Sciatic nerve (tissue), 2 donors: ENCODE results near the gene KRT34. TPM values are rescaled to one million over a fixed set of nuclear protein-coding genes. Genes with fewer than 3 reads are reported as not detected.
"Not testable (repeated sequence)": the region's sequence is repeated elsewhere in the genome, so short reads cannot be mapped to it uniquely, and the experiment has no call there.

Experiments
- ATAC-seq: fragments of 200-7000 bp; cut with Tn5 transposase; one replicate; pipeline ENCODE4 v1.9.1; 2020; ENCODE audit warnings: mild to moderate bottlenecking, moderate library complexity
- DNase-seq: peaks from one replicate; pipeline ENCODE4 v3.0.0-alpha.2; 2020; ENCODE audit warnings: low spot score
- intact Hi-C: fragments of 100-400 bp; cut with DNase I; formaldehyde crosslinking; loops from one replicate; pipeline ENCODE4 v1.14.2; 2022
- total RNA-seq: library from RNA; stranded (reverse); fragmentation: NEBNext Ultra II Directional; extraction: Animal tissue kit (Norgen Biotek cat#: 25700); gene quantifications from one replicate; pipeline ENCODE4 v1.2.1, GENCODE V29; 2021
- donor health status: DM: no; HTN: no; CAD: no.
- donor health status: DM: no; HTN: no; CAD: no.

KRT34 gene
- total RNA-seq, 1 donor from 2014 or later: not detected

GRCh38 chr17:41382394-41382793 is 288 bp upstream of the KRT34 start:
- DNase-seq (no peak), ATAC-seq (no peak)
- intact Hi-C loops: no loop called here

GRCh38 chr17:41380091-41380490 is 2.0 kb downstream of the KRT34 start:
- ATAC-seq, intact Hi-C loops, DNase-seq: not testable (repeated sequence)

GRCh38 chr17:41377546-41377945 is 4.6 kb downstream of the KRT34 start:
- intact Hi-C loops: no loop called here
- DNase-seq (no peak), ATAC-seq (no peak)

GRCh38 chr17:41369713-41370112 is 12.4 kb downstream of the KRT34 start, which contains the start of gene KRT33B:
Gene KRT33B, minus strand, starts transcription at chr17:41369813. Its CDS starts 63 bp downstream, at chr17:41369750.
- intact Hi-C loops: no loop called here
- no peak for ATAC-seq
- no peak for DNase-seq

GRCh38 chr17:41369023-41369422 is 13.1 kb downstream of the KRT34 start:
- intact Hi-C loops: no loop called here

GRCh38 chr17:41367426-41368075 is 14.6 kb downstream of the KRT34 start:
- intact Hi-C loops: no loop called here
- no peak for DNase-seq
- peak; percentile 32 for ATAC-seq

More at GRCh38 chr17:41369023-41369422, 13.1 kb downstream of the KRT34 start:
- no peak for DNase-seq
- no peak for ATAC-seq

GRCh38 chr17:41366070-41366469 is 16.0 kb downstream of the KRT34 start:
- no peak for ATAC-seq

GRCh38 chr17:41363881-41364280 is 18.2 kb downstream of the KRT34 start:
- intact Hi-C loops: no loop called here
- ATAC-seq (no peak), DNase-seq (no peak)

More at GRCh38 chr17:41366070-41366469, 16.0 kb downstream of the KRT34 start:
- intact Hi-C loops: no loop called here
- no peak for DNase-seq

GRCh38 chr17:41360296-41360995 is 21.7 kb downstream of the KRT34 start:
- no peak for ATAC-seq
- DNase-seq: no peak
- intact Hi-C loops: no loop called here

GRCh38 chr17:41354536-41354935 is 27.6 kb downstream of the KRT34 start:
- ATAC-seq: no peak
- no peak for DNase-seq
- intact Hi-C loops: no loop called here

- DNase-seq: no peak
- ATAC-seq: no peak
- intact Hi-C loops: no loop called here
Measured at GRCh38 chr17:41352597-41353366, 29.3 kb downstream of the KRT34 start.

- intact Hi-C loops: no loop called here
- DNase-seq (no peak), ATAC-seq (no peak)
Measured at GRCh38 chr17:41351177-41351576, 30.9 kb downstream of the KRT34 start.

GRCh38 chr17:41350381-41350878 is 31.7 kb downstream of the KRT34 start, which contains the start of gene KRT33A:
Gene KRT33A, minus strand, starts transcription at chr17:41350828. Its CDS starts 61 bp downstream, at chr17:41350767.
- intact Hi-C loops, DNase-seq, ATAC-seq: not testable (repeated sequence)

GRCh38 chr17:41347869-41348760 is 34.0 kb downstream of the KRT34 start:
- ATAC-seq (no peak), DNase-seq (no peak)
- intact Hi-C loops: no loop called here

- DNase-seq, intact Hi-C loops, ATAC-seq: not testable (repeated sequence)
Measured at GRCh38 chr17:41346421-41346820, 35.7 kb downstream of the KRT34 start.

- DNase-seq (no peak), ATAC-seq (no peak)
- intact Hi-C loops: no loop called here
Measured at GRCh38 chr17:41345992-41346391, 36.1 kb downstream of the KRT34 start.

GRCh38 chr17:41343029-41343428 is 39.1 kb downstream of the KRT34 start:
- intact Hi-C loops: no loop called here
- no peak for DNase-seq
- ATAC-seq: no peak
